GM19099 (cell line): ENCODE results near the gene SMIM35.

Source experiments
- POLR2A ChIP-seq: IDR thresholded peaks from 3 replicates; pipeline ENCODE4 v1.6.1; 2011; ENCODE audit warnings: low read depth; ENCODE audit not compliant: insufficient read length; ENCODE audit errors: extremely low read depth

The SMIM35 gene

GRCh38 chr11:118074785-118075184 lies 12.0 kb downstream of the SMIM35 start:
- TF ChIP-seq POLR2A = no peak

- no peak for TF ChIP-seq POLR2A
Observed at GRCh38 chr11:118074091-118074685, 12.6 kb downstream of the SMIM35 start.

GRCh38 chr11:118073554-118073953 lies 13.2 kb downstream of the SMIM35 start:
- no peak for TF ChIP-seq POLR2A

- TF ChIP-seq POLR2A = no peak
Observed at GRCh38 chr11:118071416-118072030, 15.2 kb downstream of the SMIM35 start.

- no peak for TF ChIP-seq POLR2A
Observed at GRCh38 chr11:118068945-118069612, 17.7 kb downstream of the SMIM35 start.

- TF ChIP-seq POLR2A = no peak
Observed at GRCh38 chr11:118068206-118068944, 18.4 kb downstream of the SMIM35 start.

GRCh38 chr11:118067006-118067405 lies 19.8 kb downstream of the SMIM35 start:
- no peak for TF ChIP-seq POLR2A

- TF ChIP-seq POLR2A = no peak
Observed at GRCh38 chr11:118065384-118065783, 21.4 kb downstream of the SMIM35 start.

- TF ChIP-seq POLR2A = no peak
Observed at GRCh38 chr11:118064956-118065355, 21.8 kb downstream of the SMIM35 start.

GRCh38 chr11:118061586-118062125 lies 25.1 kb downstream of the SMIM35 start:
- no peak for TF ChIP-seq POLR2A

GRCh38 chr11:118060869-118061268 lies 25.9 kb downstream of the SMIM35 start:
- TF ChIP-seq POLR2A = no peak

- TF ChIP-seq POLR2A = no peak
Observed at GRCh38 chr11:118060081-118060661, 26.6 kb downstream of the SMIM35 start.

- no peak for TF ChIP-seq POLR2A
Observed at GRCh38 chr11:118059246-118059940, 27.4 kb downstream of the SMIM35 start.
